HG02884 (cell line): Measurements from ENCODE around the gene AGFG2.

ENCODE experiments used
- ATAC-seq: cut with Tn5 transposase; IDR thresholded peaks from one replicate; pipeline ENCODE4 v1.9.1; 2021; ENCODE audit warnings: mild to moderate bottlenecking, moderate library complexity; ENCODE audit not compliant: unreplicated experiment

AGFG2 gene

GRCh38 chr7:100570954-100571828 lies 32.2 kb downstream of the AGFG2 start:
- no peak for ATAC-seq

GRCh38 chr7:100571829-100572116 lies 32.8 kb downstream of the AGFG2 start:
- ATAC-seq, result no peak

GRCh38 chr7:100572281-100572948 lies 33.4 kb downstream of the AGFG2 start:
- no peak for ATAC-seq

GRCh38 chr7:100572949-100573675 lies 34.1 kb downstream of the AGFG2 start:
- ATAC-seq, result no peak

- ATAC-seq, result no peak
Measured at GRCh38 chr7:100573691-100574361, 34.8 kb downstream of the AGFG2 start, which contains the start of gene SAP25. Gene SAP25 (minus strand): TSS chr7:100573900. CDS start chr7:100573742, 158 bp downstream.

GRCh38 chr7:100574362-100575205 lies 35.6 kb downstream of the AGFG2 start:
- no peak for ATAC-seq

GRCh38 chr7:100575206-100575631 lies 36.2 kb downstream of the AGFG2 start:
- ATAC-seq, result no peak

GRCh38 chr7:100575746-100576383 lies 36.9 kb downstream of the AGFG2 start:
- ATAC-seq, result no peak

GRCh38 chr7:100576384-100576993 lies 37.5 kb downstream of the AGFG2 start:
- no peak for ATAC-seq

GRCh38 chr7:100577103-100577502 lies 38.1 kb downstream of the AGFG2 start:
- ATAC-seq, result no peak

GRCh38 chr7:100577507-100577906 lies 38.5 kb downstream of the AGFG2 start:
- ATAC-seq, result no peak

GRCh38 chr7:100578246-100579183 lies 39.5 kb downstream of the AGFG2 start:
- ATAC-seq, result no peak

- no peak for ATAC-seq
Measured at GRCh38 chr7:100580466-100581283, 41.7 kb downstream of the AGFG2 start.

- no peak for ATAC-seq
Measured at GRCh38 chr7:100582041-100582579, 43.1 kb downstream of the AGFG2 start.

GRCh38 chr7:100582650-100583049 lies 43.6 kb downstream of the AGFG2 start:
- no peak for ATAC-seq

- ATAC-seq, result no peak
Measured at GRCh38 chr7:100583132-100584053, 44.4 kb downstream of the AGFG2 start.
